AG04450 (cell line): ENCODE data around the gene HMMR. TPM values are rescaled to one million over a fixed set of nuclear protein-coding genes. Genes with fewer than 3 reads are reported as not detected.
A peak's percentile ranks its signal among the peaks of the same experiment; 100 is the strongest.

ENCODE experiments used
- CTCF ChIA-PET: fragments of 300-600, 350-600 bp; formaldehyde crosslinking; extraction: SDS; loops from one replicate; lab custom pipeline; 2022; ENCODE audit warnings: antibody characterized with exemption, inconsistent platforms; lab: Charles Lee
- POLR2A ChIA-PET: fragments of 350-600 bp; formaldehyde crosslinking; extraction: SDS; loops from one replicate; lab custom pipeline; 2021; ENCODE audit warnings: antibody characterized with exemption, inconsistent platforms; lab: Yijun Ruan, JAX
- DNase-seq: peaks from one replicate; pipeline ENCODE4 v3.0.0-alpha.2; 2011; ENCODE audit warnings: low read depth, low spot score
- H3K27ac ChIP-seq: one replicate; pipeline ENCODE4 v1.5.1; 2012; ENCODE audit warnings: low read depth, low read length, control low read depth
- H3K27me3 ChIP-seq: one replicate; pipeline ENCODE4 v1.6.0; 2012; ENCODE audit warnings: low read length; ENCODE audit not compliant: control insufficient read depth, insufficient read depth
- H3K4me3 ChIP-seq: 2 replicates; pipeline ENCODE4 v1.5.1; 2011; ENCODE audit warnings: mild to moderate bottlenecking, low read depth, low read length, control low read depth
- H3K9me3 ChIP-seq: 2 replicates; pipeline ENCODE4 v1.5.1; 2012; ENCODE audit warnings: low read length; ENCODE audit not compliant: control insufficient read depth, insufficient read depth
- polyA plus RNA-seq: library from polyadenylated mRNA; depleted of rRNA; stranded (reverse); fragments of >200 nt; gene quantifications from 2 replicates; pipeline ENCODE4 v1.2.3, GENCODE V29; 2011
- TF ChIP-seq, protein P1 (sequence below): IDR thresholded peaks from 2 replicates; pipeline ENCODE4 v1.5.1; 2011; ENCODE audit warnings: low read depth, low read length, control low read depth, inconsistent platforms

Gene HMMR
- polyA plus RNA-seq, 1 experiment: 12.5 TPM

DNA sequence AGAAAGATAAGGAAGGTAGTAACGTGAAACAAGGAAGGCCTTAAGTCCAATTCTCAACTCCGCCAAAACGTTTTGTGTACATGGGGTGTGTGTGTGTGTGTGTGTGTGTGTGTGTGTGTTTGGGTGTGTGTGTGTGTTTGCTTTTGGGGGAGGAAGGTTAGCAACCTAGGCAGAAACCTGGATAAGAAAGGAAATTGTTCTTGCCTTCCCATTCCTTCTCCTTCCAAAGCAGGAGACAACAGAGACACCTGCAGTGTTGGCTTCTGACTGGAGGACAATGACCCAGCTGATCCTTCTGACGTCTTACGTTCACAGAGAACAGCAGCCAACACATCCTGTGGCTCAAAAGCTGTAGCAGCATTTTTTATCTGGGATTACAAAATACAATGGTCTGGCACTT is 27.2 kb upstream of the HMMR start:
- CTCF ChIA-PET: no interaction called here
- H3K27me3 ChIP-seq: no peaks in the 10 kb centered on the region
- no peak for DNase-seq
- POLR2A ChIA-PET: no interaction called here
- no peak overlapping the region for H3K4me3 ChIP-seq
- TF ChIP-seq, protein P1, sequence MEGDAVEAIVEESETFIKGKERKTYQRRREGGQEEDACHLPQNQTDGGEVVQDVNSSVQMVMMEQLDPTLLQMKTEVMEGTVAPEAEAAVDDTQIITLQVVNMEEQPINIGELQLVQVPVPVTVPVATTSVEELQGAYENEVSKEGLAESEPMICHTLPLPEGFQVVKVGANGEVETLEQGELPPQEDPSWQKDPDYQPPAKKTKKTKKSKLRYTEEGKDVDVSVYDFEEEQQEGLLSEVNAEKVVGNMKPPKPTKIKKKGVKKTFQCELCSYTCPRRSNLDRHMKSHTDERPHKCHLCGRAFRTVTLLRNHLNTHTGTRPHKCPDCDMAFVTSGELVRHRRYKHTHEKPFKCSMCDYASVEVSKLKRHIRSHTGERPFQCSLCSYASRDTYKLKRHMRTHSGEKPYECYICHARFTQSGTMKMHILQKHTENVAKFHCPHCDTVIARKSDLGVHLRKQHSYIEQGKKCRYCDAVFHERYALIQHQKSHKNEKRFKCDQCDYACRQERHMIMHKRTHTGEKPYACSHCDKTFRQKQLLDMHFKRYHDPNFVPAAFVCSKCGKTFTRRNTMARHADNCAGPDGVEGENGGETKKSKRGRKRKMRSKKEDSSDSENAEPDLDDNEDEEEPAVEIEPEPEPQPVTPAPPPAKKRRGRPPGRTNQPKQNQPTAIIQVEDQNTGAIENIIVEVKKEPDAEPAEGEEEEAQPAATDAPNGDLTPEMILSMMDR: no peak
- no peak overlapping the region for H3K27ac ChIP-seq
- no peaks in the 10 kb centered on the region; the same call in 1 of the 2 replicates for H3K9me3 ChIP-seq

DNA sequence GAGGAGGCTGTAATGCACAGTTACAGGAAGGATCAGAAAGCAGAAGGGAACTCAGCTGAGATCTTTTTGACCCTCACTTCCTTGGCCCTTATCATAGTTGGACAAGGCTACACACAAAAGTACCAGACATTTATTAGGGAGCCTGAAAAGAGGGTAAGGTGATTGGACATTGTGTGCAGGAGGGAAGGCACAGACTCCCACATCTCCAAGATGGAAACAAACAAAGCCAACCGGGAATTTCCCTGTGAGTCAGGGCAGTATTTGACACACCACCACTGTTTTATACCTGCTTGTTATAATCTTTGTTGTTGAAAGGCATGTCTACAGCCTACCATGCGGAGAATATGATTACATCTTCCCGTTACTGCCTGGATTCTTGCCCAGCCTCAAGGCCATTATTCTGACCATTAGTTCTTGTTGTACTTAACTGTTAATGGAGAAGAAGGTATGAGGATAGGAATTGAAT is 26.0 kb upstream of the HMMR start:
- POLR2A ChIA-PET: no interaction called here
- Histone ChIP-seq H3K4me3 (no peak overlapping the region), H3K27me3 (no peaks in the 10 kb centered on the region), H3K27ac (no peak overlapping the region), H3K9me3 (peaks cover 2% of the 10 kb centered on the region; the same call in 1 of the 2 replicates)
- no peak for DNase-seq
- TF ChIP-seq, protein P1: no peak
- CTCF ChIA-PET: interaction anchor here (0.7 kb wide), 1 partner anchor 26 kb away, joined by 3 read pairs; no protein-coding TSS in a partner anchor

DNA sequence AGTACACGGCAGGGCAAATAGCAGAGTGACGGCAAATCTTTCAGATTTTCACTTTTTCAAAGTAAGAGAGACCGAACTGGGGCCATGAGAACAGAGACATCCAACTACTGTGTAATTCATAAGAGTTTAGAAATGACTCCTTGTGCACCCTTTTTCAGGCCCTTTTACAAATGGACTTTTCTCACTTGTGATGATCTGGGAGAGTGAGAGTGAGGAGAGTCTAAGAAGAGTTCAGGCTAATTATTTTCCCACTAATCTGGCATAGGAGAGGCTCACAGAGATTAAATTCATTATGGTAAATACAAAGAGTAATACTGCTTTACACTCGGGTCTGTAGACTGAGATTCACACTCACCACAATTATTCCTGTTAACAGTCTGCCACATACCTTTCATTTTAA is 23.9 kb upstream of the HMMR start:
- H3K9me3 ChIP-seq: peaks cover 2% of the 10 kb centered on the region; the same call in 1 of the 2 replicates
- H3K4me3 ChIP-seq: no peak overlapping the region
- POLR2A ChIA-PET: no interaction called here
- no peak for DNase-seq
- TF ChIP-seq, protein P1: no peak
- H3K27ac ChIP-seq: no peak overlapping the region
- CTCF ChIA-PET: no interaction called here
- H3K27me3 ChIP-seq: no peaks in the 10 kb centered on the region

DNA sequence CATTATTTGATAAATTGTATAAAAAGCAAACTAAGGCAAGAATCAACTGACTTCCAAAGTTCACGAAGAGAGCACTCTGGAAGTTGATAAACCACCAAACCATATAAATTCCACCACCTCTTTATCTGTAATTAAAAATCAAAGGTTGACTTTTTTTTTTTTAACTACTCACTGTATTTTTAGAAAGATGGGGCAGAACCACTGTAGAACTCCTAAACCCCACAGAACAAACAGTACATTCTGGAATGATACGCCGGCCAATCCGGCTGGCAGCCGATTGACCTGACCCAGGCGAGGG is 23.5 kb upstream of the HMMR start:
- no peak overlapping the region for H3K27ac ChIP-seq
- H3K27me3 ChIP-seq: no peaks in the 10 kb centered on the region
- TF ChIP-seq, protein P1: no peak
- H3K4me3 ChIP-seq: peak overlapping the region; percentile 47
- H3K9me3 ChIP-seq: peaks cover 2% of the 10 kb centered on the region; the same call in 1 of the 2 replicates
- ChIA-PET CTCF (no interaction called here), POLR2A (interaction anchor here (1.2 to 1.5 kb wide), 2 partner anchors 10 to 24 kb away, joined by 10 to 20 read pairs; partner anchors contain the start of genes HMMR and NUDCD2)
- DNase-seq: no peak

DNA sequence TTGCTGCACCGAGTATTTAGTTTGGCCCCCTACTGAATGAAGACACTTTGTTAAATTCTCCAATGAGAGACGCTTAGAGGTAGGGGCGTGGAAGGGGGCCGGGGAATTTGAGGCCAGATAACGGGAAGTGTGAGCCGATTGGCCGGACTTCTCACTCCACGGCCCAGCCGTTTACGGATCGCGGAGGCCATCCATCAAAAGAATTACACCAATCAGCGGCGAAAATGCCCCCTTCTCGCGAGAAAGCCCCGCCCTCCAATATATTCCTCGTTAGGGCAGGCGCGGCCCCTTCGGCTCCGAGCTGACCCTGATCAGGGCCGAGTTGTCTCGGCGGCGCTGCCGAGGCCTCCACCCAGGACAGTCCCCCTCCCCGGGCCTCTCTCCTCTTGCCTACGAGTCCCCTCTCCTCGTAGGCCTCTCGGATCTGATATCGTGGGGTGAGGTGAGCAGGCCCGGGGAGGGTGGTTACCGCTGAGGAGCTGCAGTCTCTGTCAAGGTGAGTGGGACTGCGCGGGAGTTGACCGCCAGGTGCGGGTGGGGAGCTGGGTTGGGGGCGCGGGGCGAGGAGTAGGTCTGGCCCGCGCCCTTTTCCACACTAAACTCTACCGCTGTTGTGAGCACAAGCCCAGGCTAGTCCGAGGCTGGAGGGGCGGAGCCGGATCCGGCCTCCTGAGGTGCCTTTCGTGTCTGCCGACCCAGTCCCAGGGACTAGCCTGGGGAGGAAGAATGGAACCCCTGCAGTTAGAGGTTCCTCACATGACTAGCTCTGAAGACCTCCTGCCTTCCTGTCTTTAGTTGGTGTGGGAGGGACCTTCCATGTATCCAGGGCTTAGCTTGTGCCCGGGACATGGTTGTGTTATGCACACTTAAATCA is 22.9 kb upstream of the HMMR start, which contains the start of gene CCNG1:
TSS of gene CCNG1 (plus strand) at position 287 of the 874 bp plus-strand sequence. CDS start 1,662 bp downstream, outside the sequence.
- ChIA-PET POLR2A (interaction anchor here (0.9 to 1.5 kb wide), 5 partner anchors 10 to 222 kb away, joined by 4 to 20 read pairs (median 7); partner anchors contain the start of genes HMMR, MAT2B and NUDCD2), CTCF (interaction anchor here (0.6 kb wide), 1 partner anchor 24 kb away, joined by 3 read pairs; no protein-coding TSS in a partner anchor)
- peak within 1 kb of the TSS; percentile 81 for H3K27ac ChIP-seq
- H3K4me3 ChIP-seq: peak within 1 kb of the TSS; percentile 95
- H3K9me3 ChIP-seq: peaks cover 2% of the 10 kb centered on the region; the same call in 1 of the 2 replicates
- H3K27me3 ChIP-seq: no peaks in the 10 kb centered on the region
- DNase-seq: peak; percentile 90
- TF ChIP-seq, protein P1: no peak
